Measurements from ENCODE around the gene MEX3D. TPM values are rescaled to one million over a fixed set of nuclear protein-coding genes. Genes with fewer than 3 reads are reported as not detected.

MEX3D gene
- total RNA-seq, 1 donor from 2014 or later: 8.0 TPM

DNA sequence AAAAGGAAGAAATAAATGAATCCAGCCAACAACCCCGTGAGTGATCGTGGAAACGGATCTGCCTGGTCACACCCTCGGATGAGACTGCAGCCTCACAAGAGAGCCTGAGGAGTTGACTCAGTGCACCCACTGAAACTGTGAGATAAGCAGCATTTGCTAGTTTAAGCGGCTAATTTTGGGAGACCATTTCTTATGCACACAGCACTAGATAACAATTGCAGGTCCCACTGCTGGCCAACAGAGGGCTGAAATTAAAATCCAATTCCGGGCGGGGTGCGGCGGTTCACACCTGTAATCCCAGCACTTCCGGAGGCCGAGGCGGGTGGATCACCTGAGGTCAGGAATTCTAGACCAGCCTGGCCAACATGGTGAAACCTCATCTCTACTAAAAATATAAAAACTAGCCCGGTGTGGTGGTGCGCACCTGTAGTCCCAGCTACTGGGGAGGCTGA, 33.5 kb upstream of the MEX3D start:
- intact Hi-C loops (cut with DNase I): no loop called here
- DNase-seq (no peak), ATAC-seq (ENCODE audit: poor library complexity) (no peak)

DNA sequence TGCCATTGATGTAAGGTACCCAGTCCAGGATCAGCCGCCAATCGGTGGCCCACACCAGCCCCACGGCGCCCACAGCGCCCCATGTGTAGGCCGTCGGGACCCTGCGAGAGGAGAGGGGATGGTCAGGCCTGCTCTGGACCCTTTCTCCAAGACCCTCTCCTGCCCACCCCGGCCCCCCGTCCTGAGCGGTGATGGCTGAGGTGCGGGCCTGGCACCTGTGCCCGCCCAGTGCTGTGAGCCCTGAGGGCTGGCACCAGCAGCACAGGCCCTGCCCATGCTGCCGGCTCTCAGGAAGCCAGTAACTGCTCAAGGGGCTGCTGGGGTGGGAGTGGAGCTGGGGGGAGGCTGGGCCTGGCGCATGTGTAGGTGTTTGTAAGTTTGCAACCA, 31.3 kb upstream of the MEX3D start:
- ATAC-seq (ENCODE audit: poor library complexity) (no peak), DNase-seq (no peak)
- intact Hi-C loops (cut with DNase I): no loop called here

DNA sequence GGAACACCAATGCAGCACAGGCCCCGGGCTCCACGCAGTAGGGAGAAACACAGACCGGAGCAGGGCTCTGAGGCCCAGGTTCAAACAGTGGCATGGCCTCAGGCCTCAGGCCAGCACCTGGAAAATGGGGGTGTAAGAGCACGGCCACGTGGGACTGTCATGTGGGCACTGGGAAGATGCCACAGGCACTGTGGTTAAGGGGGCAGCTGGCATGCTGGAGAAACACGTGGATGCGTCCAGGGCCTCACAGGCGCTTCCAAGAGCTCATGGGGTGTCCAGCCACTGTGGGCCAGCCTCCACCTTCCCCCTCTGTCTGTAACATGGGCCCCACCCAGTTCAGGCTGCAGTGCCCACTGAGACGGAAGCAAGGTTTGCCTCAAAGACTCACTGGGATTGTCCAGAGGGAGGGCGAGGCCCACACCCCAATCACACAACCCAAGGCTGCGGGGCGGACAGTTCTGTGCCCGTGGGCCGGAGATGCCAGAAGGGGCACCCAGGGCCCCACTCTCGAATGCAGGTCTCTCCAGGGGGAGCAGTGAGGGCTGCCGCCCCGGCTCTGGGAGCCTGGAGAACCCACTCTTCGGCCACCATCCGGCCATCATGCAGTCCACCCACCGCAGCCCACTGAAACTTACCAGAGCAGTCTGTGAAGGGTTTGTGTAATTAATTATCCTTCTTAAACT, 30.8 kb upstream of the MEX3D start:
- ATAC-seq (ENCODE audit: poor library complexity) (no peak), DNase-seq (no peak)
- intact Hi-C loops (cut with DNase I): no loop called here

DNA sequence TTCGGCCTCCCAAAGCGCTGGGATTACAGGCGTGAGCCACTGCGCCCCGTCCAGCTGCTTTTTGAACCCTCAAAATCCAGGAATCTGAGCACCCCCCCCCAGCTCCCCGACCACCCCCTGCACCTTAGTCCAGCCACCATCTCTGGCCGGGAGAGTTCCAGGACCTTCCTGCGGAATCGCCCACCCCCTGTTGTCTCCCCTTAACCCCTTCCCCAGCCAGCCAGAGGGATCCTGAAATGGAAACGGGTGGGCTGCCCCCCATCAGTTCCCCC, 25.3 kb upstream of the MEX3D start:
- intact Hi-C loops (cut with DNase I): no loop called here
- ATAC-seq (ENCODE audit: poor library complexity) (no peak), DNase-seq (no peak)

DNA sequence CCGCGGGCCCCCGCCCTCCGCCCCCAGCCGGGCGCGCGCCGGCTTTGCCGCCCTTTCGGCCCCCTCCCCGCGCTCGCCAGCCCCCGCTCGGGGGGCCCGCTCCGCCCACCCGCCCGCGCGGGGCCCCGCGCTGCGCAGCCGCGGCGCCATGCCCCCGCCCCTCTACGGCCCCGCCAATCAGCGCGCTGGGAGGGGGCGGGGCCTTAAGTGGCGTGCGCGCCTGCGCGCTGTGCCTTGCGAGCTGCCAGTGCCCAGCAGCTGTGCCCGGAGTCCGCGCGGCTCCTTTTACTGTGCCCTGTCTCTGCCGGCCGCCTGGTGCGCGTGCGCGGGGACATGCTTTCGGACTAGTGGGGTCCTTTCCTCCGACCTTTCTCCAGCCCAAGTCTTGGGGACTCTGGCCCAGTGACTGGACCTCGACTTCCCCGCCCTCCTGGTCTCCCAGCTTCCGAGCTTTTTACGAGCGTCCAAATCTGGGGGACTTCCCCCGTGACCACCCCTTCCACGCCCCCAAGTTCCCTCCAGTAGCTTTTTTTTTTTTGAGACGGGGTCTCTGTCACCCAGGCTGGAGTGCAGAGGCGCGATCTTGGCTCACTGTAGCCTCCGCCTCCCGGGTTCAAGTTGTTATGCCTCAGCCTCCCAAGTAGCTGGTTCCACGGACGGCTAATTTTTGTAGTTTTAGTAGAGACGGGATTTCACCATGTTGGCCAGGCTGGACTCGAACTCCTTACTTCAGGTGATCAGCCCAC, 24.8 kb upstream of the MEX3D start, which contains the start of gene MBD3:
Gene MBD3 (minus strand): TSS at position 111 of the 746 bp plus-strand sequence. CDS start 234 bp downstream, outside the sequence.
- ATAC-seq (ENCODE audit: poor library complexity) (peak; percentile 94), DNase-seq (peak; percentile 96)
- intact Hi-C loops (cut with DNase I): no loop called here

DNA sequence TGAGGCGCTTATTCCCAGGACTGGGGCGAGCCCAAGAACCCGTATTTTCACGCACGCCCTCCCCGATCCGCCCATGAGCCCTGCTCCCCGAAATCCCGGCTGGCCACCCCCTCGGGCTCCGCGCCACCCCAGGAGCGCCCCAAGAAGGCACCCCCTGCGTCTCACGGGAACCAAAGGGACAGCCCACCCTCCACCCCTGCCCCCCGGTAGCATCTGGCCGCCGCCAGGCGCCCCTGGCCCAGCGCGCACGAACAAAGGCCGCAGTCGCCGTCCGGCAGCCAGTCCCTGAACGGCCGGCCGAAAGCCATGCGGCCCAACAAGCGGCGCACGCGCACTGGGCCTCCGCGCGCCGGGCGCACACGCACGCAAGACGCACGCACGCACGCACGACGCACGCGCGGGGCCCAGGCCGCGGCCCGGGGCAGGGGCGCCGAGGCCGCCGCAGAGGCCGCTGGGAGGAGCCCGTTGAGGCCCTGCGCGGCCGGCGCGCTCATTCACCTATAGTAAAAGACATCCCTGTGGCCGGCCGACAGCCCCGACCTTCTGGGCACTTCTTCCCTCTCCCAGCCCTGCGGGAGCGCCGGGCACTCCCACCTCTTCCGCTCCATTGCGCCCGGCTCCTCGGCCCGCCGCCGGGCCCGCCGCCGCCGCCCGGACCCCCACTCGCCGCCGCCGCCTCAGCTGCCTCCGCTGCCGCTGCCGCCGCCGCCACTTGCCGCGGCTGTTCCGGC, 24.1 kb upstream of the MEX3D start:
- intact Hi-C loops (cut with DNase I): no loop called here
- DNase-seq (peak; percentile 92), ATAC-seq (ENCODE audit: poor library complexity) (peak; percentile 88)

DNA sequence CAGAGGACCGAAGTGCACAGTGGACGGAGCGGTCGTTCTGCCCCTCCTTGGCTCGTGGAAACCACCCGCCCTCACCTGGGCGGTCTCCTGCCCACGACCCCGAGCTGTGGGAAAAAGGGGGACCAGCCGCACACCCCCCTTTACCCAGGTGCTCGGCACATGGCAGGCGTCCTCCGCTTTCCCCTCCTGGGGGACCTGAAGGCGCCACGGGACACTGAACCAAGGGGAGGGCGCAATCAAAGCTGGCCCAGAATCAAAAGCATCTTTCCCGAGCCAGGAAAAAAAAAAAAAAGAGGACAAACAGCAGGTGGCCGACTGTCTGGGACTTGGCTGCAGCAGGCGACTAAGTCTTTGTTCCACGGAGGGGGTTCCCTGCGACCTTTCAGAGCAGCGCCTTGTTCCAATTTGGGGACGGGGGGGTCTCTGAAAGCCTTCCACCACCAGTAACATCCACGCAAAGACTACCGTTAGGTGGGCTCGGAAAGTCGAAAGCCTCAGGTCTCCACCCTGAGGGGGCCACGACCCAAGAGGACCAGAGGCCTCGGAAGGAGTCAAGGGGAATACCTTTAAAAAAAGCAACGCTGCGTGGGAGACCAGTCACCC, 23.4 kb upstream of the MEX3D start:
- ATAC-seq (ENCODE audit: poor library complexity) (no peak), DNase-seq (no peak)
- intact Hi-C loops (cut with DNase I): no loop called here

DNA sequence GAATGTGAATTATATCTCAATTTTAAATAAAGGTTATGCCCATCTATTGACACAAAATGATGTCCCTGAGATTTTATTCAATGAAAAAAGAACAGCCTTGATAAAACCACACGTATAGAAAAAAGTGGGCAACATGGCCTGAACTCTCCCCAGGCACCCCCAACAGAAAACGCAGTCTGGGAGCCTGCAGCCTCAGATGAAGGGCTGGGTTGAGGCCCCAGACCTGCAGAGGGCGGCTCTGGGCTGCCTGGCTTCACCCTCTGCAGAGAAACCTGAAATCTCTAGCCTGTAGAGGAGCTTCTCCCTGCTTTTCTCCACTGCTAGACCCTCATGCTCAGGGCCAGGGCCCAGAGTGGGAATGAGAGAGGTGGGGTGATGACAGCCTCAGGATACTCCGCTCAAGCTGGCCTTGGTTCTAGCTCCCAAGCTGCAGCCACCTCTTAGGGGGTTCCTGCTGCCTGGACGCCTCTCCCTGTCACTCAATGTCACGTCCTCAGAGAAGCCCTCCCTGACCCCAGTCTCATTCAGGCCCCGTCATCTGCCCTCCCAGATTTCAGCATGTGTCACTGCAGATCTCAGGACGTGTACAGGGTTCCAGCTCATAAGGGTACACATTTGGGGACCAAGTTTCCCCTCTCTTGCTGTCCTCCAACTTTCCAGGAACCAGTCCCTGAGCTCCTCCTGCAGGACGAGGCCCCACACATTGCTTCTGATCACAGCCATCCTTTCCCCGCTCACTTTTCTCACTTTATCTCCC, 22.7 kb upstream of the MEX3D start:
- intact Hi-C loops (cut with DNase I): no loop called here
- no peak for ATAC-seq (ENCODE audit: poor library complexity)
- DNase-seq: no peak

DNA sequence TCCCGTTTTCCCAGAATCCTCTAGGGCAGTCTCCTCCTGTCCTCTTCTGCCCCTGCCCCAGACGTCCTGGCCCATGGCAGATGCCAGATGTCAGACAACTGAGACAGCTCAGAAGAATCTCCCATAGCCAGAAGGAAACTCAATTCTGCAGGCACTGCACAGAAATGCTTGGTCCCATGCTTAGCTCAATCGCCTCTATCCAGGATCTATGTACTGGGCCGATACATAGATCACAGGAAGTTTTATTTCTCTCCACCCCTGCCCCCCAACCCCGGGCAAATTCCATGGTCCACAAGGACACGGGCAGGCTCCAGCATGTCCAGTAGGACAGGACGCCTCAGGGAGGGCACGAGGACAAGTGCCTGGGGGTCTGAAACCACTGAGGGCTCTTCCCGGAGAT, 19.7 kb upstream of the MEX3D start:
- no peak for ATAC-seq (ENCODE audit: poor library complexity)
- intact Hi-C loops (cut with DNase I): no loop called here
- DNase-seq: no peak

DNA sequence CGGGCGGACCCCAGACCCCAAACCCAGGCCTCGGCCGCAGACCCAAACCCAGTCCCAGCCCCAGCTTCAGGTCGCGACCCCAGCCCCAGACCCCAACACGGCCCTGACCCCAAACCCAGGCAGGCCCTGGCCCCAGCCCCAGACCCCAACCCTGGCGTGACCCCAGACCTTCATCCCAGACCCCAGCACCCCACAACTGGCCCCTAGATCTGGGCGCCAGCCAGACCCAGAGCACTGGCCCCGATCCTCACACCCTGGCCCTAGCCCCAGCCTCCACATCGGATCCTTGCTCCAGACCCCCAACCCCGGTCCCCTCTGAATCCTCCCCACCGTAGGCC, 17.1 kb upstream of the MEX3D start:
- no peak for DNase-seq
- ATAC-seq (ENCODE audit: poor library complexity): no peak
- intact Hi-C loops (cut with DNase I): no loop called here

DNA sequence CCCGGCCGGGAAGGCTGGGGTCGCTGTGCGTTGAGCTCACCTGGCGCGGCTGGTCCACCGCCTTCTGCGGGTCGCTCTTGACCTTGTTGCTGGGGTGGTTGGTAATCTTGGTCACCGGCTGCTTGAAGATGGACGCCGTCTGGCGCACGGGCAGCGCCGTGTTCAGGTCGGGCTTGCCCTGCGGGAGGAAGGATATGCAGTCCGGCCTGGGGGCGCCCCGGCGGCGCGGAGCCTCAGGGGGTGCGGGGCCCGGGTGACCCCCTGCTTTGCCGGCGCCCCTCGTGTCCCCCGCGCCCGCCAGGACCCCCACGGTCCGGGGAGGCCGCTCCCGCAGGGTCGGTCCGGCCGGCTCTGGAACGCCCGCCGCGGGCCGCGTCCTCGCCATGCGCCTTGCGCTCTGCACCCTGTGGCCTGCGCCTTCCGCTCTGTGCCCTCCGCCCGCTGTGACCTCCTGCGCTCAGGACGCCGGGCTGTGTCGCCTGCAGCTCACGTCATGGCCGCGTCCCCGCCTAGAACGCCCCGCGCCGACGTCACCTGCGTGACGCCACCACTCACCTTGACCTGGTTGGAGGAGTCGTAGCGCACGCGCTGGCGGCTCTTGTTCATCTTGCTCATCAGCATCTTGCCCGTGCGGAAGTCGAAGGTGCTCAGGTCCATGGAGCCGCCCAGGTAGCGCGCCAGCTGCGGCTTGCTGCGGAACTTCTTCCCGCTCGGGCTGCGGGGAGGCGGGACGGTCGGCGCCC, 16.5 kb upstream of the MEX3D start:
- peak; percentile 5 for ATAC-seq (ENCODE audit: poor library complexity)
- intact Hi-C loops (cut with DNase I): no loop called here
- no peak for DNase-seq

DNA sequence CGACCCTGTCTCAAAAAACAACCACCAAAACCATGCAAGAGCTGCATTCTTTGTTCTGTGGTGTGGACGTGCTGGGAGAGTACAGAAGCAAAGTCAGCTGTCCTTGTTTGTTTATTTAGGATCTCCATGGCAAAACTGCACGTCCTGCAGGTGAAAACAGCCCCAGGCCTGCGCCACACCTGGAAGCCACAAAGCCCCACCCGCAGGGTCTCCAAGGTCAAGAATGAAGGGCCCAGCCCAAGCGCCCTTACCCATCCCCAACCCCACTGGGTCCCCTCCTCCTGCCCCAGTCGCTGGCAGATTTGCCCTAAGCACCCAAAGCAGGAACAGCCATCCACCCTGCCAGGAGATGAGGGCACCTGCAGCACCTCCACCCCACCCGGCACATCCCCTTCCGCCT, 14.1 kb upstream of the MEX3D start:
- DNase-seq (no peak), ATAC-seq (ENCODE audit: poor library complexity) (no peak)
- intact Hi-C loops (cut with DNase I): no loop called here

DNA sequence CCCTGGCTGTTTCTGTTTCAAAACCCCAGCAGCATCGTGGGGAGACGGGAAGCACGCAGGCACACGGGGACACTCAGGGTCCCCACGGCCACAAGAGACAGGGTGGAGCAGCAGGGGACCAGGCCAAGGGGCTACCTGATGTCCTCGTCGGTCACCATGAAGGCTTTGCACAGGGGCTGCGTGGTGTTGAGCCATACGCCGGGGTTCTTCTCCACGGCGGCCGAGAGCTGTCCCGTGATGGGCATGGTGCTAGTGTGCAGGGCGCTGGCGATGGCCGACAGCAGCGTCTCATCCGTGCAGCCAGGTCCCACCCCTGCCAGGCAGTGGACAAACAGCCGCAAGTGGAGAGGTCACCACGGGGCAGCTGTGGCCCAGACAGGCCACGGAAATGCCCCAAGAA, 12.8 kb upstream of the MEX3D start:
- intact Hi-C loops (cut with DNase I): no loop called here
- DNase-seq (no peak), ATAC-seq (ENCODE audit: poor library complexity) (no peak)

DNA sequence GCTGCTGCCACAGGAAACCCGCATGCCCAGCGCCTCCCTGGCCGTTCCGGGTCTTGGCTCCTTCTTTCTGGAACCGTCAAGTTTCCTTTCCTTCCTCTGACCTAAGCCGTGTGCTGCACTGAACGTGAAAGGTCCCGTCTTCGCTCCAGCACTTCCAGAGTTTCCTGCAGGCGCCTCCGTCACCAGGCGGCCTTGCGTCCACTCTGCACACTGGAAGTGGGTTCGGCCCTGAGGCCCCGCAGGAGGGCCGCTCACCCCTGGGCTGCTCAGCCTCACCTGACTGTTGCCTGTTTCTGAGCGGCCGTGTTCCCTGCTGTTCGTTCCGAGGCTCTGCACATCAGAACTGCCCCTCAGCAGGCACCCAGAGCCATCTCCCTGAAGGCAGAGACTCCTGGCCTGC, 12.3 kb upstream of the MEX3D start:
- DNase-seq (no peak), ATAC-seq (ENCODE audit: poor library complexity) (no peak)
- intact Hi-C loops (cut with DNase I): no loop called here

DNA sequence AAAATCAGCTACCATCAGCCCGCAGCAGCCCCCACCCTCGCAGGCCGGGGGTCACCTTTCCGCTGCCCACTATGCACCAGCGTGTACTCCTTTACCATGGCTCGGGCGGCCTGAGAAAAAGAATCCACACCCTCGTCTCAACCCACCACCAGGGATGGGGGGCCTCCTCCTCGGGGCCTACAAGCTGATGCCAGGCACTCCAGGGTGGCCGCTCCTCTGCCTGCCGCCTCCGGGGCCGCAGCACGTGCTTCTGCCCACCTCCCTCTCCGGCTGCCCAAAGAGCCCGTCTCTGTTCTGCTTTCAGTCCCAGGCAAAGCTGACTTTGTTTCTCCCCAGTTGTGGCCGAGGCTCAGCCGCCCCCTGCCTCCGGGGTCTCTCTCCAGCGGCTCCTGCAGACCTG, 11.1 kb upstream of the MEX3D start:
- intact Hi-C loops (cut with DNase I): no loop called here

DNA sequence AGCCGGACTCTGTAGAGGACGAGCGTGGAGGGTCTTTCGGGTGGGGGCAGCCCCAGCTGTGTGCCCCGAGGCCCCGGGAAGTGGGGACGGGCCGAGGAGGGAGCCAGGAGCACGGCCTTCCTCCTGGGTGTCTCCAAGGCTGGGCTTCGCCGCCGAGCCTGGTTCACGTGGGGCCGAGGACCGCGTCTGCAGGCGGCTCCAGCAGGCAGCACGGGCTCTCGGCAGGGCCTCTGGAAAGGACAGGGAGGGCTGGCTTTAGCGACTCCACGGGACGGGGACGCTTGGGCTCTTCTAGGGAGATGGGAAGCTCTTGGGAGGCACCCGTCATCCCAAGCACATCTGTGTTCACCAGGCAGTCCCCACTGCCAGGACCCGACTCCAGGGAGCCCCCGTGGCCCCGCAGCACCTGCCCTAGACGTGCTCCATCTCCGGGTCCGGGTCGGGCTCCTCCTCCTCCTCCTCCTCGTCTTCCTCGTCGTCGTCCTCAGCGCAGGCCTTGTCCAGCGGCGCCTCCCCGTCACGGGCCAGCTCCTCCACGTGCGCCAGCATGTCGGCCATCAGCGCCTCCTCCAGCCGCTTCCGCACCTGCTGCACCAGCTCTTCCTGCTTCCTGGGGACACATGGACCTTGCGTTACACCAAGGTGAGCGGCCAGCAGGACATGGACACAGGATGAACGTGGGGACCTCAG, 9.9 kb upstream of the MEX3D start:
- DNase-seq (no peak), ATAC-seq (ENCODE audit: poor library complexity) (peak; percentile 28)
- intact Hi-C loops (cut with DNase I): no loop called here

More for the DNA sequence above, 11.1 kb upstream of the MEX3D start:
- ATAC-seq (ENCODE audit: poor library complexity): no peak
- DNase-seq: no peak

DNA sequence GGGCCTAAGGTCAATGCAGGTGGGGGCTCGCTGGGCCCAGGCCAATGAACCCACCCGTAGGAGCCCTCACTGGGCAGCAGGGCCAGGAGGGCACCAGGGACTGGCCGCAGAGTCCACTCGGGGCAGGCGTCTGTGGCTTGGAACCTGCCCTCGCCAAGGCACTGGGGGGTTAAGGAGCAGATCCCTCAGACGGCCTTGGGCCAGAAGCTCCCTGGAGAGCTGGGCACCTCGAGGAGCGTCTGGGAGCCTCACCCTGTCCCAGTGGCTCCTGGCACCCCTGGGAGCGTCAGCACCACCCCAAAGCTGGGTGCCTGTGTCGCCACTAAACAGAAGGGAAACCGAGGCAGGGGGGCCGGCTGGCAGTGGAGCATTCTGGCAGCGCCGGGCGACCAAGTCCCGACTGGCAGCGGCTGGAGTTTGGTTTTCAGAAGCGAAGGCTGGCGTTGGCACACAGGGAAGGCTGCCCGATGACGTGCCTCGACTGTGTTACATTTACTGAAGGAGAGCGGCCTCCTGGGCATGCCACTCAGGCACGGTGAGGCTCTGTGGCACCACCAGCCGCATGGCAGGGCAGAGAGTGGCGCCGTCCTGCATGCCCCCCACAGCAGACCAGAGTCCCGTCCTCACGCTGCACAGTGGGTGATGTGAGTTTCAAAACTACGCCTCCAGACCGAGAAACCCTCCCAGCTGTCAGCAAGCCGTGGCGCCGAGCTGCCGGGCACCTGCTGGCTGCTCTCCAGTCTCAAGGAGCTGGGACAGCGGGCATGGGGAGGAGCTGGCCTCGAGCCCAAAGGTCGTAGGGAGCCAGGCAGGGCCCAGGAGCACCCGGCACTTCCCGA, 9.2 kb upstream of the MEX3D start:
- peak; percentile 74 for DNase-seq
- intact Hi-C loops (cut with DNase I): no loop called here
- ATAC-seq (ENCODE audit: poor library complexity): peak; percentile 76
